Prostate gland (tissue), 2 donors: ENCODE results near the gene ING5.

Experiments used
- CTCF ChIP-seq, 4 experiments: fragments of 200-600 bp in 2 of 4; fragments of 450-650 bp in 2 of 4; sonication (generic) in 2 of 4; IDR thresholded peaks; 1 replicate in 3 of 4; 2 replicates in 1 of 4; pipeline ENCODE4 v1.5.1; 2016 to 2019; ENCODE audit warnings: antibody characterized with exemption in 4 of 4, mild to moderate bottlenecking in 2 of 4, moderate library complexity in 2 of 4
- POLR2A ChIP-seq: fragments of 450-650 bp; IDR thresholded peaks from one replicate; pipeline ENCODE4 v1.6.1; 2016; ENCODE audit warnings: antibody characterized with exemption, mild to moderate bottlenecking
- POLR2AphosphoS5 ChIP-seq: sonication (generic); formaldehyde crosslinking; IDR thresholded peaks from one replicate; pipeline ENCODE4 v1.6.1; 2017; ENCODE audit warnings: antibody characterized with exemption

GRCh38 chr2:241734467-241735208 is 32.8 kb downstream of the ING5 start, which contains the start of gene D2HGDH:
- TF ChIP-seq CTCF (IDR thresholded peaks at IDR 0.05) = peak in 1 of 4 experiments; percentile 3
- TF ChIP-seq POLR2AphosphoS5 = no peak
- peak; percentile 77 for TF ChIP-seq POLR2A
